Breast epithelium (tissue), 3 donors: ENCODE results near the gene BSDC1.

Source experiments
- CTCF ChIP-seq, 3 donors: fragments of 450-650 bp; IDR thresholded peaks; one replicate each; pipeline ENCODE4 v1.5.1; 2016 to 2017; ENCODE audit warnings: antibody characterized with exemption in 3 of 3, mild to moderate bottlenecking in 3 of 3, moderate library complexity in 3 of 3
- POLR2AphosphoS5 ChIP-seq, 3 donors: sonication (generic); formaldehyde crosslinking; IDR thresholded peaks; one replicate each; pipeline ENCODE4 v1.6.1; 2017; ENCODE audit warnings: antibody characterized with exemption in 3 of 3

GRCh38 chr1:32398401-32398800 lies 4.2 kb upstream of the BSDC1 start:
- TF ChIP-seq CTCF (IDR thresholded peaks at IDR 0.05) (no peak), POLR2AphosphoS5 (IDR thresholded peaks at IDR 0.05) (no peak)
